Astrocyte (in vitro differentiated cells and primary cell): ENCODE measurements around the gene OLFM2. TPM values are rescaled to one million over a fixed set of nuclear protein-coding genes. Genes with fewer than 3 reads are reported as not detected.

Experiments used
- DNase-seq: peaks from one replicate; pipeline ENCODE4 v3.0.0-alpha.2; 2010; ENCODE audit warnings: low read depth
- FAIRE-seq: peaks from 2 replicates; lab custom pipeline; 2011; peaks lifted over from hg19 to GRCh38; lab: Jason Lieb, UNC
- H2AFZ ChIP-seq: 2 replicates; pipeline ENCODE4 v1.6.0; 2012; ENCODE audit warnings: low read depth, low read length, inconsistent platforms
- H3K27ac ChIP-seq: 2 replicates; pipeline ENCODE4 v1.5.1; 2011; ENCODE audit warnings: low read depth, low read length, inconsistent platforms
- H3K27me3 ChIP-seq: 2 replicates; pipeline ENCODE4 v1.6.0; 2011; ENCODE audit warnings: low read length, inconsistent platforms; ENCODE audit not compliant: insufficient read depth
- H3K36me3 ChIP-seq: 2 replicates; pipeline ENCODE4 v1.5.1; 2011; ENCODE audit warnings: low read length, inconsistent platforms; ENCODE audit not compliant: insufficient read depth
- H3K4me1 ChIP-seq: 2 replicates; pipeline ENCODE4 v1.5.1; 2011; ENCODE audit warnings: low read length, inconsistent platforms; ENCODE audit not compliant: insufficient read depth
- H3K4me2 ChIP-seq: 2 replicates; pipeline ENCODE4 v1.6.0; 2012; ENCODE audit warnings: low read length, inconsistent platforms
- H3K4me3 ChIP-seq: 2 replicates; pipeline ENCODE4 v1.5.1; 2011; ENCODE audit warnings: low read depth, mild to moderate bottlenecking, low read length, inconsistent platforms; ENCODE audit not compliant: insufficient read depth
- H3K79me2 ChIP-seq: 2 replicates; pipeline ENCODE4 v1.6.0; 2012; ENCODE audit warnings: mild to moderate bottlenecking, low read length, inconsistent platforms; ENCODE audit not compliant: insufficient read depth
- H3K9ac ChIP-seq: 2 replicates; pipeline ENCODE4 v1.6.0; 2012; ENCODE audit warnings: mild to moderate bottlenecking, low read length, inconsistent platforms
- H3K9me3 ChIP-seq: 2 replicates; pipeline ENCODE4 v1.5.1; 2012; ENCODE audit warnings: low read depth, mild to moderate bottlenecking, low read length, inconsistent platforms; ENCODE audit not compliant: insufficient read depth
- H4K20me1 ChIP-seq: 2 replicates; pipeline ENCODE4 v1.6.0; 2012; ENCODE audit warnings: low read length, inconsistent platforms; ENCODE audit not compliant: insufficient read depth
- H3K27ac Mint-ChIP-seq: one replicate; pipeline ENCODE4 v1.8.0; 2021; ENCODE audit warnings: mild to moderate bottlenecking, mixed read lengths; ENCODE audit not compliant: unreplicated experiment
- H3K27me3 Mint-ChIP-seq: one replicate; pipeline ENCODE4 v1.8.0; 2021; ENCODE audit warnings: low read depth, mixed read lengths; ENCODE audit not compliant: unreplicated experiment
- H3K36me3 Mint-ChIP-seq: one replicate; pipeline ENCODE4 v1.8.0; 2021; ENCODE audit warnings: low read depth, mixed read lengths; ENCODE audit not compliant: unreplicated experiment
- H3K4me1 Mint-ChIP-seq: one replicate; pipeline ENCODE4 v1.8.0; 2021; ENCODE audit warnings: low read depth, mixed read lengths; ENCODE audit not compliant: unreplicated experiment
- H3K4me3 Mint-ChIP-seq: one replicate; pipeline ENCODE4 v1.8.0; 2021; ENCODE audit warnings: mild to moderate bottlenecking, moderate library complexity, mixed read lengths; ENCODE audit not compliant: unreplicated experiment
- H3K9me3 Mint-ChIP-seq: one replicate; pipeline ENCODE4 v1.8.0; 2021; ENCODE audit warnings: mild to moderate bottlenecking, mixed read lengths; ENCODE audit not compliant: unreplicated experiment
- CTCF ChIP-seq: IDR thresholded peaks from 2 replicates; pipeline ENCODE4 v1.5.1; 2011; ENCODE audit warnings: low read depth, mild to moderate bottlenecking, inconsistent platforms, low read length, moderate library complexity; ENCODE audit not compliant: insufficient read depth
- EZH2 ChIP-seq: IDR thresholded peaks from 2 replicates; pipeline ENCODE4 v1.6.1; 2012; ENCODE audit warnings: mild to moderate bottlenecking, low read length, inconsistent platforms; ENCODE audit not compliant: insufficient read depth
- total RNA-seq: library from RNA; stranded (reverse); gene quantifications from 2 replicates; pipeline ENCODE4 v1.2.1, GENCODE V29; 2021

The OLFM2 gene
- total RNA-seq, 1 donor from 2014 or later, result 71.3 TPM

GRCh38 chr19:9945319-9945966 is 9.1 kb upstream of the OLFM2 start:
- Histone ChIP-seq H3K27me3 (peaks cover 3% of the 10 kb centered on the region), H2AFZ (peak overlapping the region; percentile 65)
- H3K4me3 Mint-ChIP-seq, result peak overlapping the region; percentile 3

GRCh38 chr19:9943744-9944143 is 7.4 kb upstream of the OLFM2 start:
- no peaks in the 10 kb centered on the region for H3K36me3 Mint-ChIP-seq
- H3K9ac ChIP-seq, result no peak overlapping the region
- H3K4me3 ChIP-seq, result no peak overlapping the region
- TF ChIP-seq EZH2, result no peak
- TF ChIP-seq CTCF, result no peak
- DNase-seq (no peak), FAIRE-seq (no peak)
- H4K20me1 ChIP-seq, result no peaks in the 10 kb centered on the region
- H3K4me1 ChIP-seq, result peaks cover 17% of the 10 kb centered on the region
- no peak overlapping the region for H3K27ac Mint-ChIP-seq
- H3K27ac ChIP-seq, result no peak overlapping the region
- no peak overlapping the region for H2AFZ ChIP-seq
- H3K4me1 Mint-ChIP-seq, result peaks cover 10% of the 10 kb centered on the region
- H3K9me3 Mint-ChIP-seq, result peaks cover 11% of the 10 kb centered on the region
- H3K36me3 ChIP-seq, result no peaks in the 10 kb centered on the region
- no peaks in the 10 kb centered on the region for H3K79me2 ChIP-seq
- H3K4me3 Mint-ChIP-seq, result no peak overlapping the region
- peaks cover 5% of the 10 kb centered on the region for H3K9me3 ChIP-seq
- H3K27me3 Mint-ChIP-seq, result peaks cover 20% of the 10 kb centered on the region
- H3K27me3 ChIP-seq, result peaks cover 8% of the 10 kb centered on the region
- no peak overlapping the region for H3K4me2 ChIP-seq

More at GRCh38 chr19:9945319-9945966, 9.1 kb upstream of the OLFM2 start:
- Histone ChIP-seq H3K36me3 (no peaks in the 10 kb centered on the region), H4K20me1 (no peaks in the 10 kb centered on the region), H3K4me3 (no peak overlapping the region), H3K79me2 (no peaks in the 10 kb centered on the region), H3K9ac (peak overlapping the region; percentile 67), H3K27ac (peak overlapping the region; percentile 84), H3K4me1 (peaks cover 17% of the 10 kb centered on the region), H3K4me2 (peak overlapping the region; percentile 72), H3K9me3 (peaks cover 5% of the 10 kb centered on the region)
- H3K27me3 Mint-ChIP-seq, result peaks cover 15% of the 10 kb centered on the region
- H3K27ac Mint-ChIP-seq, result peak overlapping the region; percentile 86
- no peaks in the 10 kb centered on the region for H3K36me3 Mint-ChIP-seq
- peaks cover 11% of the 10 kb centered on the region for H3K9me3 Mint-ChIP-seq
- peaks cover 10% of the 10 kb centered on the region for H3K4me1 Mint-ChIP-seq
- FAIRE-seq (peak; percentile 98), DNase-seq (peak; percentile 99)
- TF ChIP-seq EZH2 (no peak), CTCF (peak; percentile 11)

- Histone ChIP-seq H3K27ac (no peak overlapping the region), H3K4me1 (peaks cover 17% of the 10 kb centered on the region), H3K9ac (no peak overlapping the region), H3K4me2 (no peak overlapping the region), H2AFZ (no peak overlapping the region), H3K36me3 (no peaks in the 10 kb centered on the region), H3K79me2 (no peaks in the 10 kb centered on the region), H3K4me3 (no peak overlapping the region), H4K20me1 (no peaks in the 10 kb centered on the region), H3K27me3 (peaks cover 10% of the 10 kb centered on the region), H3K9me3 (peaks cover 5% of the 10 kb centered on the region)
- DNase-seq (no peak), FAIRE-seq (no peak)
- no peak for TF ChIP-seq EZH2
- no peak for TF ChIP-seq CTCF
- Mint-ChIP-seq H3K27ac (no peak overlapping the region), H3K4me1 (peaks cover 7% of the 10 kb centered on the region), H3K27me3 (peaks cover 21% of the 10 kb centered on the region), H3K36me3 (no peaks in the 10 kb centered on the region), H3K4me3 (no peak overlapping the region), H3K9me3 (peaks cover 9% of the 10 kb centered on the region)
Measured at GRCh38 chr19:9941671-9942070, 5.4 kb upstream of the OLFM2 start.
